H1 (cell line): ENCODE data around the gene DIABLO. TPM values are rescaled to one million over a fixed set of nuclear protein-coding genes. Genes with fewer than 3 reads are reported as not detected.

Experiments used
- ASH2L ChIP-seq: fragments of 200-600, 300-600 bp; sonication (generic); IDR thresholded peaks from one replicate; pipeline ENCODE4 v1.7.1; 2017; ENCODE audit warnings: low read length
- JUN ChIP-seq: IDR thresholded peaks from 2 replicates; pipeline ENCODE4 v1.6.1; 2011; ENCODE audit warnings: low read depth, mild to moderate bottlenecking, improper control_type of control experiment, low read length
- polyA plus RNA-seq, 7 experiments: library from polyadenylated mRNA; depleted of rRNA in 3 of 7; stranded (reverse) in 5 of 7; unstranded in 2 of 7; fragments of >200 nt in 5 of 7; fragments of 200-250 nt in 2 of 7; gene quantifications; 1 replicate in 5 of 7; 2 replicates in 1 of 7; 4 replicates in 1 of 7; pipeline versions ENCODE4 v1.2.1 to v1.2.3, GENCODE V29; 2011 to 2013; ENCODE audit warnings: missing spikeins in 2 of 7, mixed read lengths in 2 of 7
- total RNA-seq: library from RNA; stranded (reverse); fragmentation: NEBNext Ultra II Directional; extraction: Animal tissue kit (Norgen Biotek cat#: 25700); gene quantifications from 2 replicates; pipeline ENCODE4 v1.2.1, GENCODE V29; 2021

The DIABLO gene
- total and polyA plus RNA-seq, 2 of the 8 experiments (the other 6 are each of a cell fraction or from before 2014, with no cell fraction given) = 65.2 to 68.3 TPM

DNA sequence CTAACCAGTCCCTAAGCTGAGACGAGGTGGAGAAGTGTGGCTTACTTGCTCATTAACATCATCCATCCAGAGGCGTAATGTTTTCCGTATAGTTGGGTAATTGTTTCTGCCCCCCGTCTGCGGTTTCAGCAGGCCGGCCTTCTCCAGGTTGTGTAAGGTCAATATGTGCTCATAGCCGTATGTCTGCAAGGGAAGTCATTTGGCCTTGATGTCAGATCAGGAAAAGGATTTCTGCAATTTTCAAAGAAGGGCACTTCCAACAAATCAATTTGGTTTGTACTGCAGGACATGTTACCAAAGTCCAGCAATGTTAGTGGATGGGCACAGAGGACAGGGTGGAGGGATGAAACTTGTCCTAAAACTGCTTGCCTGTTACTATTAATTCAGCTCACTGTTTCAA lies 9.9 kb upstream of the DIABLO start (continued):
- TF ChIP-seq JUN (no peak), ASH2L (no peak)
